HG02943 (cell line): ENCODE results near the gene OXCT2.

Source experiments
- ATAC-seq: cut with Tn5 transposase; IDR thresholded peaks from one replicate; pipeline ENCODE4 v1.9.1; 2021; ENCODE audit warnings: mild to moderate bottlenecking, low read depth, moderate library complexity; ENCODE audit not compliant: unreplicated experiment

The OXCT2 gene

GRCh38 chr1:39738622-39739366 lies 32.4 kb downstream of the OXCT2 start, which contains the start of gene PPIE:
Gene PPIE (plus strand): TSS chr1:39738882. CDS start chr1:39738901, 19 bp downstream.
- peak; percentile 77 for ATAC-seq

- ATAC-seq: no peak
Measured at GRCh38 chr1:39737546-39738169, 33.5 kb downstream of the OXCT2 start.

GRCh38 chr1:39735731-39736130 lies 35.4 kb downstream of the OXCT2 start:
- ATAC-seq: no peak

GRCh38 chr1:39733161-39733560 lies 38.0 kb downstream of the OXCT2 start:
- ATAC-seq: no peak

- ATAC-seq: no peak
Measured at GRCh38 chr1:39732730-39733129, 38.4 kb downstream of the OXCT2 start.

- ATAC-seq: no peak
Measured at GRCh38 chr1:39729842-39730241, 41.3 kb downstream of the OXCT2 start.

GRCh38 chr1:39729030-39729429 lies 42.1 kb downstream of the OXCT2 start:
- no peak for ATAC-seq

GRCh38 chr1:39727932-39728317 lies 43.2 kb downstream of the OXCT2 start:
- no peak for ATAC-seq

- ATAC-seq: no peak
Measured at GRCh38 chr1:39727221-39727931, 43.8 kb downstream of the OXCT2 start.

- ATAC-seq: no peak
Measured at GRCh38 chr1:39726600-39726999, 44.5 kb downstream of the OXCT2 start.

GRCh38 chr1:39722495-39722894 lies 48.7 kb downstream of the OXCT2 start:
- no peak for ATAC-seq

- no peak for ATAC-seq
Measured at GRCh38 chr1:39721664-39722063, 49.5 kb downstream of the OXCT2 start.

- no peak for ATAC-seq
Measured at GRCh38 chr1:39720094-39720999, 50.8 kb downstream of the OXCT2 start.
